GM23338 (cell line): Measurements from ENCODE around the gene SLC4A3. TPM values are rescaled to one million over a fixed set of nuclear protein-coding genes. Genes with fewer than 3 reads are reported as not detected.

Source experiments
- ATAC-seq: fragments of 200-7000 bp; cut with Tn5 transposase; 3 replicates; pipeline ENCODE4 v1.9.1; 2020
- DNase-seq: peaks from one replicate; pipeline ENCODE4 v3.0.0-alpha.2; 2015; ENCODE audit warnings: low spot score
- H2AFZ ChIP-seq: fragments of 200-600 bp; sonication (generic); 2 replicates; pipeline ENCODE4 v1.8.0; 2016; ENCODE audit warnings: antibody characterized with exemption, mild to moderate bottlenecking, moderate library complexity
- H3F3A ChIP-seq: fragments of 200-600 bp; sonication (generic); replicated peaks from 2 replicates; pipeline ENCODE4 v1.8.0; 2017; ENCODE audit warnings: antibody characterized with exemption, mixed run types, low read depth
- H3K27ac ChIP-seq: fragments of 200-600 bp; sonication (generic); 2 replicates; pipeline ENCODE4 v1.6.1; 2016; ENCODE audit warnings: low read depth
- H3K27me3 ChIP-seq: fragments of 200-600 bp; sonication (generic); 2 replicates; pipeline ENCODE4 v1.8.0; 2016; ENCODE audit warnings: mild to moderate bottlenecking, mixed run types, moderate library complexity; ENCODE audit not compliant: insufficient read depth
- H3K36me3 ChIP-seq: fragments of 200-600 bp; sonication (generic); 2 replicates; pipeline ENCODE4 v1.8.0; 2016; ENCODE audit warnings: mild to moderate bottlenecking; ENCODE audit not compliant: insufficient read depth
- H3K4me1 ChIP-seq: fragments of 200-600 bp; sonication (generic); 2 replicates; pipeline ENCODE4 v1.8.0; 2016; ENCODE audit warnings: mild to moderate bottlenecking, moderate library complexity; ENCODE audit not compliant: insufficient read depth
- H3K4me2 ChIP-seq: fragments of 200-600 bp; sonication (generic); 2 replicates; pipeline ENCODE4 v1.7.1; 2017; ENCODE audit warnings: mixed run types
- H3K4me3 ChIP-seq: fragments of 200-600 bp; sonication (generic); 2 replicates; pipeline ENCODE4 v1.6.1; 2016; ENCODE audit warnings: mixed run types
- H3K79me2 ChIP-seq: fragments of 200-600 bp; sonication (generic); replicated peaks from 2 replicates; pipeline ENCODE4 v1.8.0; 2017; ENCODE audit warnings: mild to moderate bottlenecking; ENCODE audit not compliant: insufficient read depth
- H3K9me2 ChIP-seq: fragments of 200-600 bp; sonication (generic); 2 replicates; pipeline ENCODE4 v1.8.0; 2017; ENCODE audit not compliant: insufficient read depth
- H4K20me1 ChIP-seq: fragments of 200-600 bp; sonication (generic); replicated peaks from 2 replicates; pipeline ENCODE4 v1.8.0; 2017; ENCODE audit warnings: mild to moderate bottlenecking; ENCODE audit not compliant: insufficient read depth
- H3K27ac Mint-ChIP-seq: 2 replicates; pipeline ENCODE4 v1.8.0; 2020; ENCODE audit warnings: inconsistent platforms, mild to moderate bottlenecking, moderate library complexity, mixed read lengths
- H3K27me3 Mint-ChIP-seq: 3 replicates; pipeline ENCODE4 v1.8.0; 2022; ENCODE audit warnings: low read depth, mild to moderate bottlenecking, moderate library complexity, mixed read lengths, inconsistent platforms; ENCODE audit not compliant: insufficient read depth, poor library complexity
- H3K36me3 Mint-ChIP-seq: 3 replicates; pipeline ENCODE4 v1.8.0; 2021; ENCODE audit warnings: low read depth, mild to moderate bottlenecking, inconsistent platforms, moderate library complexity, mixed read lengths
- H3K4me1 Mint-ChIP-seq: 3 replicates; pipeline ENCODE4 v1.8.0; 2020; ENCODE audit warnings: mild to moderate bottlenecking, inconsistent platforms, mixed read lengths
- H3K4me3 Mint-ChIP-seq: 3 replicates; pipeline ENCODE4 v1.8.0; 2021; ENCODE audit warnings: moderate library complexity, mild to moderate bottlenecking, inconsistent platforms, mixed read lengths
- H3K9me3 Mint-ChIP-seq: 3 replicates; pipeline ENCODE4 v1.8.0; 2020; ENCODE audit warnings: moderate library complexity, mild to moderate bottlenecking, inconsistent platforms, mixed read lengths
- CREB1 ChIP-seq: fragments of 250-450 bp; sonication (Bioruptor Pico); IDR thresholded peaks from 2 replicates; pipeline ENCODE4 v1.5.0; 2020; ENCODE audit warnings: low read depth, mild to moderate bottlenecking, moderate library complexity
- CTCF ChIP-seq, 2 experiments: fragments of 200-600 bp in 1 of 2; sonication (generic) in 1 of 2; conservative IDR thresholded peaks; 2 replicates each; pipeline versions ENCODE4 v1.5.1 to v1.6.1; 2016 to 2017; ENCODE audit warnings: antibody characterized with exemption in 2 of 2, low read depth in 2 of 2, mild to moderate bottlenecking in 2 of 2, moderate library complexity in 1 of 2
- ETS1 ChIP-seq: IDR thresholded peaks from 2 replicates; pipeline ENCODE4 v1.6.1; 2016; ENCODE audit warnings: antibody characterized with exemption
- EZH2 ChIP-seq: fragments of 200-600 bp; sonication (generic); IDR thresholded peaks from one replicate; pipeline ENCODE4 v1.8.0; 2017; ENCODE audit warnings: antibody characterized with exemption, mild to moderate bottlenecking, low read depth; ENCODE audit not compliant: unreplicated experiment
- EZH2phosphoT487 ChIP-seq: fragments of 200-600 bp; sonication (generic); IDR thresholded peaks from one replicate; pipeline ENCODE4 v1.8.1; 2018; ENCODE audit warnings: antibody characterized with exemption; ENCODE audit not compliant: unreplicated experiment
- JUNB ChIP-seq: IDR thresholded peaks from one replicate; pipeline ENCODE4 v1.6.1; 2016; ENCODE audit warnings: antibody characterized with exemption; ENCODE audit not compliant: unreplicated experiment
- NANOG ChIP-seq: IDR thresholded peaks from 2 replicates; pipeline ENCODE4 v1.6.1; 2016; ENCODE audit warnings: antibody characterized with exemption, borderline replicate concordance
- POLR2AphosphoS5 ChIP-seq: IDR thresholded peaks from 2 replicates; pipeline ENCODE4 v1.6.1; 2016; ENCODE audit warnings: antibody characterized with exemption, low read depth
- REST ChIP-seq: IDR thresholded peaks from one replicate; pipeline ENCODE4 v1.6.1; 2018; ENCODE audit warnings: antibody characterized with exemption; ENCODE audit not compliant: unreplicated experiment
- STAT1 ChIP-seq: IDR thresholded peaks from one replicate; pipeline ENCODE4 v1.6.1; 2016; ENCODE audit warnings: antibody characterized with exemption; ENCODE audit not compliant: unreplicated experiment
- ZNF114 ChIP-seq: fragments of 250-450 bp; sonication (Bioruptor Pico); IDR thresholded peaks from 2 replicates; pipeline ENCODE4 v1.5.0; 2020; ENCODE audit warnings: mild to moderate bottlenecking, moderate library complexity
- ZNF331 ChIP-seq: fragments of 250-450 bp; sonication (Bioruptor Pico); IDR thresholded peaks from 2 replicates; pipeline ENCODE4 v1.5.0; 2020; ENCODE audit warnings: low read depth, mild to moderate bottlenecking, moderate library complexity
- ZNF462 ChIP-seq: fragments of 250-450 bp; sonication (Bioruptor Pico); IDR thresholded peaks from 2 replicates; pipeline ENCODE4 v1.5.0; 2020; ENCODE audit warnings: mild to moderate bottlenecking, moderate library complexity
- polyA plus RNA-seq: library from polyadenylated mRNA; unstranded; fragments of >200 nt; fragmentation: Nextera tagmentation; extraction: Ambion mirVana; gene quantifications from 2 replicates; pipeline ENCODE4 v1.2.1, GENCODE V29; 2016
- total RNA-seq: library from RNA; depleted of rRNA; stranded (reverse); fragments of >200 nt; shearing (Covaris generic); gene quantifications from 2 replicates; pipeline ENCODE4 v1.2.3, GENCODE V29; 2014

SLC4A3 gene
- total and polyA plus RNA-seq, 2 experiments from 2014 or later = 3.6 to 6.8 TPM

- H3K27me3 ChIP-seq = no peaks in the 10 kb centered on the region
- DNase-seq (no peak), ATAC-seq (peak; percentile 39; the same call in 1 of the 3 replicates)
- H3K4me2 ChIP-seq = no peak overlapping the region
- no peak overlapping the region for H3K27ac ChIP-seq
- H3K4me1 ChIP-seq = peaks cover 5% of the 10 kb centered on the region; the same call in 1 of the 2 replicates
- H2AFZ ChIP-seq = no peak overlapping the region
- Mint-ChIP-seq H3K4me1 (peaks cover 6% of the 10 kb centered on the region), H3K36me3 (no peaks in the 10 kb centered on the region), H3K27ac (no peak overlapping the region), H3K4me3 (no peak overlapping the region), H3K9me3 (no peaks in the 10 kb centered on the region; the same call in 2 of the 3 replicates), H3K27me3 (peaks cover 1% of the 10 kb centered on the region)
- no peaks in the 10 kb centered on the region for H3K36me3 ChIP-seq
- H4K20me1 ChIP-seq = no peaks in the 10 kb centered on the region
- TF ChIP-seq ETS1 (no peak), CREB1 (no peak), EZH2 (no peak), ZNF331 (CRISPR knock-in tag) (no peak), ZNF462 (CRISPR knock-in tag) (no peak), NANOG (no peak), POLR2AphosphoS5 (no peak), EZH2phosphoT487 (no peak), CTCF (conservative IDR thresholded peaks at IDR 0.05; ENCODE audit: low read depth in 2 of 2) (no peak), STAT1 (no peak), ZNF114 (CRISPR knock-in tag) (no peak), REST (no peak), JUNB (no peak)
- H3K9me2 ChIP-seq = no peaks in the 10 kb centered on the region
- H3F3A ChIP-seq = no peaks in the 10 kb centered on the region
- H3K79me2 ChIP-seq = no peaks in the 10 kb centered on the region
- no peak overlapping the region for H3K4me3 ChIP-seq
Observed at GRCh38 chr2:219650426-219651248, 23.2 kb downstream of the SLC4A3 start.
